T-helper 1 cell treated with Interleukin-12 subunit alpha and Interleukin-12 subunit beta and Interleukin-4 antibody, amounts not matched to agents 30 μg/mL and 1 μg/mL, for 36 hours (primary cell): ENCODE measurements around the gene CDC37.

Experiments used
- H3K27ac Mint-ChIP-seq: one replicate; pipeline ENCODE4 v1.8.0; 2021; ENCODE audit warnings: mild to moderate bottlenecking, mixed read lengths
- H3K27me3 Mint-ChIP-seq: one replicate; pipeline ENCODE4 v1.8.0; 2021; ENCODE audit warnings: low read depth, mixed read lengths
- H3K36me3 Mint-ChIP-seq: one replicate; pipeline ENCODE4 v1.8.0; 2021; ENCODE audit warnings: low read depth, mixed read lengths
- H3K4me1 Mint-ChIP-seq: one replicate; pipeline ENCODE4 v1.8.0; 2021; ENCODE audit warnings: low read depth, mixed read lengths
- H3K4me3 Mint-ChIP-seq: one replicate; pipeline ENCODE4 v1.8.0; 2021; ENCODE audit warnings: mild to moderate bottlenecking, moderate library complexity, mixed read lengths
- H3K9me3 Mint-ChIP-seq: one replicate; pipeline ENCODE4 v1.8.0; 2021; ENCODE audit warnings: mixed read lengths

CDC37 gene

GRCh38 chr19:10365518-10365917 is 37.8 kb downstream of the CDC37 start:
- Mint-ChIP-seq H3K36me3 (peaks cover 24% of the 10 kb centered on the region), H3K4me1 (no peaks in the 10 kb centered on the region), H3K27me3 (no peaks in the 10 kb centered on the region), H3K27ac (no peak overlapping the region), H3K9me3 (no peaks in the 10 kb centered on the region), H3K4me3 (no peak overlapping the region)

- Mint-ChIP-seq H3K27ac (no peak overlapping the region), H3K9me3 (no peaks in the 10 kb centered on the region), H3K27me3 (no peaks in the 10 kb centered on the region), H3K4me1 (no peaks in the 10 kb centered on the region), H3K4me3 (no peak overlapping the region), H3K36me3 (peaks cover 24% of the 10 kb centered on the region)
Measured at GRCh38 chr19:10364644-10365043, 38.7 kb downstream of the CDC37 start.

GRCh38 chr19:10363789-10364281 is 39.5 kb downstream of the CDC37 start:
- no peak overlapping the region for H3K4me3 Mint-ChIP-seq
- peaks cover 21% of the 10 kb centered on the region for H3K36me3 Mint-ChIP-seq
- H3K27me3 Mint-ChIP-seq = no peaks in the 10 kb centered on the region
- no peaks in the 10 kb centered on the region for H3K4me1 Mint-ChIP-seq
- H3K27ac Mint-ChIP-seq = no peak overlapping the region
- no peaks in the 10 kb centered on the region for H3K9me3 Mint-ChIP-seq

- H3K27me3 Mint-ChIP-seq = no peaks in the 10 kb centered on the region
- H3K9me3 Mint-ChIP-seq = no peaks in the 10 kb centered on the region
- no peak overlapping the region for H3K4me3 Mint-ChIP-seq
- peaks cover 21% of the 10 kb centered on the region for H3K36me3 Mint-ChIP-seq
- H3K4me1 Mint-ChIP-seq = no peaks in the 10 kb centered on the region
- H3K27ac Mint-ChIP-seq = no peak overlapping the region
Measured at GRCh38 chr19:10362259-10362658, 41.1 kb downstream of the CDC37 start.

- no peaks in the 10 kb centered on the region for H3K4me1 Mint-ChIP-seq
- peaks cover 21% of the 10 kb centered on the region for H3K36me3 Mint-ChIP-seq
- H3K4me3 Mint-ChIP-seq = no peak overlapping the region
- no peaks in the 10 kb centered on the region for H3K9me3 Mint-ChIP-seq
- H3K27ac Mint-ChIP-seq = no peak overlapping the region
- no peaks in the 10 kb centered on the region for H3K27me3 Mint-ChIP-seq
Measured at GRCh38 chr19:10361569-10362011, 41.8 kb downstream of the CDC37 start.

- Mint-ChIP-seq H3K9me3 (no peaks in the 10 kb centered on the region), H3K4me3 (no peak overlapping the region), H3K4me1 (no peaks in the 10 kb centered on the region), H3K36me3 (peaks cover 33% of the 10 kb centered on the region), H3K27me3 (no peaks in the 10 kb centered on the region), H3K27ac (no peak overlapping the region)
Measured at GRCh38 chr19:10356431-10356830, 46.9 kb downstream of the CDC37 start.

- H3K27me3 Mint-ChIP-seq = no peaks in the 10 kb centered on the region
- no peaks in the 10 kb centered on the region for H3K4me1 Mint-ChIP-seq
- no peak overlapping the region for H3K27ac Mint-ChIP-seq
- H3K4me3 Mint-ChIP-seq = no peak overlapping the region
- peaks cover 33% of the 10 kb centered on the region for H3K36me3 Mint-ChIP-seq
- H3K9me3 Mint-ChIP-seq = no peaks in the 10 kb centered on the region
Measured at GRCh38 chr19:10353793-10354391, 49.5 kb downstream of the CDC37 start.

GRCh38 chr19:10352764-10353671 is 50.3 kb downstream of the CDC37 start:
- Mint-ChIP-seq H3K36me3 (peaks cover 33% of the 10 kb centered on the region), H3K27ac (no peak overlapping the region), H3K27me3 (no peaks in the 10 kb centered on the region), H3K4me1 (no peaks in the 10 kb centered on the region), H3K9me3 (no peaks in the 10 kb centered on the region), H3K4me3 (no peak overlapping the region)

GRCh38 chr19:10346509-10346908 is 56.8 kb downstream of the CDC37 start:
- no peak overlapping the region for H3K27ac Mint-ChIP-seq
- H3K9me3 Mint-ChIP-seq = no peaks in the 10 kb centered on the region
- peaks cover 10% of the 10 kb centered on the region for H3K36me3 Mint-ChIP-seq
- H3K4me1 Mint-ChIP-seq = no peaks in the 10 kb centered on the region
- H3K27me3 Mint-ChIP-seq = no peaks in the 10 kb centered on the region
- H3K4me3 Mint-ChIP-seq = no peak overlapping the region

- H3K4me1 Mint-ChIP-seq = peaks cover 6% of the 10 kb centered on the region
- no peaks in the 10 kb centered on the region for H3K9me3 Mint-ChIP-seq
- no peak overlapping the region for H3K27ac Mint-ChIP-seq
- H3K36me3 Mint-ChIP-seq = no peaks in the 10 kb centered on the region
- H3K27me3 Mint-ChIP-seq = no peaks in the 10 kb centered on the region
- H3K4me3 Mint-ChIP-seq = no peak overlapping the region
Measured at GRCh38 chr19:10344780-10345179, 58.6 kb downstream of the CDC37 start.

GRCh38 chr19:10343495-10343894 is 59.8 kb downstream of the CDC37 start:
- Mint-ChIP-seq H3K27me3 (no peaks in the 10 kb centered on the region), H3K4me1 (peaks cover 17% of the 10 kb centered on the region), H3K9me3 (no peaks in the 10 kb centered on the region), H3K27ac (no peak overlapping the region), H3K4me3 (no peak overlapping the region), H3K36me3 (no peaks in the 10 kb centered on the region)
